IMR-90 (cell line): ENCODE measurements around the gene GABBR2. TPM values are rescaled to one million over a fixed set of nuclear protein-coding genes. Genes with fewer than 3 reads are reported as not detected.

Experiments
- ATAC-seq: fragments of 200-7000 bp; cut with Tn5 transposase; 2 replicates; pipeline ENCODE4 v1.9.1; 2020; ENCODE audit warnings: low read depth, mild to moderate bottlenecking, moderate library complexity
- BruUV-seq: library from RNA; stranded (reverse); fragments of 400-500 nt; replicated peaks from 2 replicates; lab custom pipeline; 2021; lab: Mats Ljungman, UMichigan
- CTCF ChIA-PET: fragments of 300-600 bp; formaldehyde crosslinking; extraction: SDS; loops from one replicate; lab custom pipeline; 2021; ENCODE audit warnings: antibody characterized with exemption; lab: Yijun Ruan, JAX
- POLR2A ChIA-PET: fragments of 300-600 bp; sonication (Branson Sonifier 250); formaldehyde crosslinking; loops from one replicate; lab custom pipeline; 2022; ENCODE audit warnings: antibody characterized with exemption; ENCODE audit not compliant: unreplicated experiment; lab: Charles Lee
- DNase-seq: peaks from one replicate; pipeline ENCODE4 v3.0.0; 2013
- H2AFZ ChIP-seq: replicated peaks from 2 replicates; pipeline ENCODE3; 2013; ENCODE audit warnings: low read length, mild to moderate bottlenecking; ENCODE audit not compliant: poor library complexity
- H2AK5ac ChIP-seq: 2 replicates; pipeline ENCODE4 v1.6.1; 2013; ENCODE audit warnings: low read depth, low read length, inconsistent platforms
- H2AK9ac ChIP-seq: replicated peaks from 2 replicates; pipeline ENCODE3; 2013; ENCODE audit warnings: mild to moderate bottlenecking, low read depth, low read length, moderate library complexity; ENCODE audit not compliant: poor library complexity
- H2BK120ac ChIP-seq: 2 replicates; pipeline ENCODE4 v1.6.1; 2013; ENCODE audit warnings: low read depth, low read length, inconsistent platforms
- H2BK15ac ChIP-seq: 3 replicates; pipeline ENCODE4 v1.6.1; 2013; ENCODE audit warnings: low read depth, low read length, inconsistent platforms
- H2BK20ac ChIP-seq: 2 replicates; pipeline ENCODE4 v1.6.1; 2013; ENCODE audit warnings: low read depth, mild to moderate bottlenecking, inconsistent platforms, low read length, moderate library complexity
- H2BK5ac ChIP-seq: 2 replicates; pipeline ENCODE4 v1.6.1; 2013; ENCODE audit warnings: mild to moderate bottlenecking, low read depth, low read length, inconsistent platforms; ENCODE audit not compliant: poor library complexity, severe bottlenecking
- H3K14ac ChIP-seq: replicated peaks from 2 replicates; pipeline ENCODE4 v1.6.1; 2013; ENCODE audit warnings: low read depth, low read length, inconsistent platforms
- H3K18ac ChIP-seq: 2 replicates; pipeline ENCODE4 v1.6.1; 2013; ENCODE audit warnings: low read depth, low read length, control low read depth
- H3K23ac ChIP-seq: 2 replicates; pipeline ENCODE4 v1.6.1; 2013; ENCODE audit warnings: low read depth, low read length, inconsistent platforms
- H3K27ac ChIP-seq: 2 replicates; pipeline ENCODE4 v1.5.1; 2013; ENCODE audit warnings: mild to moderate bottlenecking, control low read depth, low read length; ENCODE audit not compliant: insufficient read depth
- H3K27me3 ChIP-seq: 2 replicates; pipeline ENCODE4 v1.6.1; 2013; ENCODE audit warnings: low read length; ENCODE audit not compliant: control insufficient read depth, insufficient read depth
- H3K36me3 ChIP-seq: 2 replicates; pipeline ENCODE4 v1.6.1; 2013; ENCODE audit warnings: low read length, mixed read lengths; ENCODE audit not compliant: control insufficient read depth, insufficient read depth
- H3K4ac ChIP-seq: 2 replicates; pipeline ENCODE4 v1.6.1; 2013; ENCODE audit warnings: low read depth, low read length, inconsistent platforms
- H3K4me1 ChIP-seq: 2 replicates; pipeline ENCODE4 v1.6.1; 2013; ENCODE audit warnings: low read length, mixed read lengths; ENCODE audit not compliant: control insufficient read depth, insufficient read depth
- H3K4me2 ChIP-seq: 2 replicates; pipeline ENCODE4 v1.6.1; 2013; ENCODE audit warnings: low read depth, mild to moderate bottlenecking, control low read depth, low read length, moderate library complexity
- H3K4me3 ChIP-seq: 2 replicates; pipeline ENCODE4 v1.5.1; 2013; ENCODE audit warnings: low read depth, mild to moderate bottlenecking, control low read depth, low read length, moderate library complexity; ENCODE audit not compliant: insufficient read depth
- H3K56ac ChIP-seq: 2 replicates; pipeline ENCODE4 v1.6.1; 2013; ENCODE audit warnings: low read length, inconsistent platforms; ENCODE audit not compliant: insufficient read depth; ENCODE audit errors: extremely low read depth
- H3K79me1 ChIP-seq, 2 experiments: 2 replicates each; pipeline ENCODE4 v1.6.1; 2013; ENCODE audit warnings: low read length in 2 of 2, inconsistent platforms in 1 of 2, low read depth in 1 of 2
- H3K9ac ChIP-seq: 2 replicates; pipeline ENCODE4 v1.6.1; 2013; ENCODE audit warnings: low read depth, low read length, control low read depth
- H3K9me1 ChIP-seq: 2 replicates; pipeline ENCODE4 v1.6.1; 2013; ENCODE audit warnings: low read length, inconsistent platforms; ENCODE audit not compliant: insufficient read depth
- H3K9me3 ChIP-seq: 2 replicates; pipeline ENCODE4 v1.6.1; 2013; ENCODE audit warnings: low read length; ENCODE audit not compliant: control insufficient read depth, insufficient read depth
- H4K20me1 ChIP-seq: 2 replicates; pipeline ENCODE4 v1.6.1; 2013; ENCODE audit warnings: low read length, inconsistent platforms; ENCODE audit not compliant: insufficient read depth
- H4K5ac ChIP-seq: 2 replicates; pipeline ENCODE4 v1.6.1; 2013; ENCODE audit warnings: mild to moderate bottlenecking, low read depth, low read length, control low read depth
- H4K8ac ChIP-seq, 2 experiments: 2 replicates each; pipeline ENCODE4 v1.6.1; 2013; ENCODE audit warnings: low read depth in 2 of 2, low read length in 2 of 2, control low read depth in 1 of 2, inconsistent platforms in 1 of 2
- H4K91ac ChIP-seq: 2 replicates; pipeline ENCODE4 v1.6.1; 2013; ENCODE audit warnings: low read depth, low read length, inconsistent platforms; ENCODE audit not compliant: insufficient read depth
- BHLHE40 ChIP-seq: fragments of 150-350 bp; IDR thresholded peaks from 2 replicates; pipeline ENCODE4 v1.6.1; 2016; ENCODE audit warnings: mild to moderate bottlenecking, low read depth, low read length
- CEBPB ChIP-seq: IDR thresholded peaks from 2 replicates; pipeline ENCODE4 v1.6.1; 2012; ENCODE audit warnings: low read depth, low read length, improper control_type of control experiment
- CHD1 ChIP-seq: IDR thresholded peaks from 2 replicates; pipeline ENCODE4 v1.6.1; 2012; ENCODE audit warnings: low read depth, low read length, improper control_type of control experiment
- CTCF ChIP-seq: conservative IDR thresholded peaks from 2 replicates; pipeline ENCODE4 v1.5.1; 2012; ENCODE audit warnings: mild to moderate bottlenecking, low read depth, low read length, improper control_type of control experiment
- FOS ChIP-seq: fragments of 150-350 bp; IDR thresholded peaks from 2 replicates; pipeline ENCODE4 v1.6.1; 2016; ENCODE audit warnings: low read depth, low read length
- MAFK ChIP-seq: IDR thresholded peaks from 2 replicates; pipeline ENCODE4 v1.6.1; 2012; ENCODE audit warnings: low read depth, low read length, improper control_type of control experiment
- MAZ ChIP-seq: IDR thresholded peaks from 2 replicates; pipeline ENCODE4 v1.6.1; 2012; ENCODE audit warnings: low read depth, mild to moderate bottlenecking, low read length, improper control_type of control experiment, moderate library complexity, borderline replicate concordance
- MXI1 ChIP-seq: IDR thresholded peaks from 2 replicates; pipeline ENCODE4 v1.6.1; 2012; ENCODE audit warnings: low read depth, mild to moderate bottlenecking, low read length, moderate library complexity, borderline replicate concordance
- NFE2L2 ChIP-seq: fragments of 150-350 bp; IDR thresholded peaks from 2 replicates; pipeline ENCODE4 v1.6.1; 2016; ENCODE audit warnings: low read depth, mild to moderate bottlenecking, low read length
- POLR2A ChIP-seq: IDR thresholded peaks from 2 replicates; pipeline ENCODE4 v1.6.1; 2012; ENCODE audit warnings: mild to moderate bottlenecking, low read depth, low read length
- RAD21 ChIP-seq: IDR thresholded peaks from 2 replicates; pipeline ENCODE4 v1.6.1; 2012; ENCODE audit warnings: low read length, improper control_type of control experiment
- RFX5 ChIP-seq: IDR thresholded peaks from 2 replicates; pipeline ENCODE4 v1.8.0; 2012; ENCODE audit warnings: low read depth, mild to moderate bottlenecking, low read length, moderate library complexity
- SMC3 ChIP-seq: fragments of 150-350 bp; IDR thresholded peaks from 2 replicates; pipeline ENCODE4 v1.6.1; 2016; ENCODE audit warnings: low read depth, mild to moderate bottlenecking, antibody characterized with exemption, low read length, moderate library complexity
- USF2 ChIP-seq: fragments of 150-350 bp; IDR thresholded peaks from 2 replicates; pipeline ENCODE4 v1.6.1; 2017; ENCODE audit warnings: mild to moderate bottlenecking, antibody characterized with exemption, low read length, low read depth
- WGBS, 2 experiments: methylation state at CpG; one replicate each; pipeline versions ENCODE4 v1.1.5 to v1.1.7; 2013; ENCODE audit warnings: missing lambda C conversion rate in 2 of 2; ENCODE audit not compliant: insufficient read length in 1 of 2; ENCODE audit errors: extremely low coverage in 2 of 2; 5-methylcytosine and 5-hydroxymethylcytosine counted together
- dilution Hi-C: fragments of 300-500 bp; cut with HindIII; formaldehyde crosslinking; loops from one replicate; pipeline ENCODE4 v1.14.3; 2018; ENCODE audit warnings: low sequenced_read_pairs; ENCODE audit not compliant: unreplicated experiment
- in situ Hi-C: fragments of 300-500 bp; cut with MboI; formaldehyde crosslinking; loops from 3 replicates; pipeline ENCODE4 v1.14.3; 2019; ENCODE audit warnings: low sequenced_read_pairs, inconsistent platforms, mixed read lengths
- intact Hi-C: fragments of 100-400 bp; cut with micrococcal nuclease; formaldehyde crosslinking; loops from 2 replicates; pipeline ENCODE4 v1.10.0; 2022
- polyA plus RNA-seq, 3 experiments: library from polyadenylated mRNA; depleted of rRNA; stranded (reverse); fragments of >200 nt; gene quantifications; 2 replicates each; pipeline ENCODE4 v1.2.3, GENCODE V29; 2012; ENCODE audit warnings: low replicate concordance in 1 of 3
- total RNA-seq: library from RNA; depleted of rRNA; stranded (reverse); fragments of >200 nt; gene quantifications from 2 replicates; pipeline ENCODE4 v1.2.3, GENCODE V29; 2012

The GABBR2 gene
- total and polyA plus RNA-seq, 2 of the 4 experiments (the other 2 are of a cell fraction), result 14.2 to 20.3 TPM

GRCh38 chr9:98248737-98249474 lies 459.8 kb downstream of the GABBR2 start:
- H3K79me1 ChIP-seq, result peaks cover 24 to 62% of the 10 kb centered on the region in 2 experiments
- peak; percentile 97 for DNase-seq
- no TSS peak for BruUV-seq
- H4K20me1 ChIP-seq, result no peaks in the 10 kb centered on the region
- H4K5ac ChIP-seq, result peak overlapping the region; percentile 99
- peak; percentile 73 for ATAC-seq
- H3K4me2 ChIP-seq, result no peak overlapping the region
- peak overlapping the region; percentile 84 to 97 for H4K8ac ChIP-seq
- H3K18ac ChIP-seq, result peak overlapping the region; percentile 96
- POLR2A ChIA-PET, result no interaction called here
- peaks cover 44% of the 10 kb centered on the region for H3K9me1 ChIP-seq
- CTCF ChIA-PET, result interaction anchor here (0.7 to 1.0 kb wide), 2 partner anchors 18 to 35 kb away, joined by 3 read pairs; no protein-coding TSS in a partner anchor
- intact Hi-C loops (loop anchor here (2.0 kb wide), 1 partner anchor 14 kb away; no protein-coding TSS in a partner anchor), dilution Hi-C loops (no loop called here), in situ Hi-C loops (no loop called here)
- H3K27ac ChIP-seq, result peak overlapping the region; percentile 97
- H2AK5ac ChIP-seq, result peak overlapping the region; percentile 92
- WGBS, 2 experiments, result 43% methylated on average over 5 of the region's 16 CpGs; no CpG with 5 or more reads in 1 of the 2 experiments
- no peaks in the 10 kb centered on the region for H3K9me3 ChIP-seq
- H2AK9ac ChIP-seq, result peak overlapping the region; percentile 96
- H3K14ac ChIP-seq, result peak overlapping the region; percentile 81
- H3K23ac ChIP-seq, result peak overlapping the region; percentile 61
- peak overlapping the region; percentile 99 for H2BK5ac ChIP-seq
- H2BK15ac ChIP-seq, result peak overlapping the region; percentile 96; the same call in 2 of the 3 replicates
- H3K4ac ChIP-seq, result peak overlapping the region; percentile 87
- peak overlapping the region; percentile 84 for H2BK20ac ChIP-seq
- H3K4me1 ChIP-seq, result peaks cover 46% of the 10 kb centered on the region
- H3K56ac ChIP-seq, result peak overlapping the region; percentile 71; the same call in 1 of the 2 replicates
- peak overlapping the region; percentile 65 for H3K9ac ChIP-seq
- peak overlapping the region; percentile 99 for H4K91ac ChIP-seq
- peak overlapping the region; percentile 77 for H2AFZ ChIP-seq
- no peaks in the 10 kb centered on the region for H3K27me3 ChIP-seq
- H3K4me3 ChIP-seq, result no peak overlapping the region
- H3K36me3 ChIP-seq, result peaks cover 8% of the 10 kb centered on the region; the same call in 1 of the 2 replicates
- TF ChIP-seq SMC3, result no peak
- no peak for TF ChIP-seq CHD1
- TF ChIP-seq USF2, result peak; percentile 85
- peak; percentile 99 for TF ChIP-seq CEBPB
- TF ChIP-seq NFE2L2, result peak; percentile 95
- TF ChIP-seq POLR2A, result peak; percentile 21; the same call in 1 of the 2 replicates
- TF ChIP-seq CTCF, result no peak
- peak; percentile 52; the same call in 1 of the 2 replicates for TF ChIP-seq MAZ
- no peak for TF ChIP-seq RFX5
- peak; percentile 95 for TF ChIP-seq BHLHE40
- TF ChIP-seq MAFK, result peak; percentile 36; the same call in 1 of the 2 replicates
- no peak for TF ChIP-seq RAD21
- 0 out of 2 replicates have a peak, but pooled peaks have one; percentile 13 for TF ChIP-seq FOS
- peak; percentile 95 for TF ChIP-seq MXI1
- peak overlapping the region; percentile 95 for H2BK120ac ChIP-seq
